Progenitor cell of endocrine pancreas (in vitro differentiated cells): ENCODE results near the gene DHX58. TPM values are rescaled to one million over a fixed set of nuclear protein-coding genes. Genes with fewer than 3 reads are reported as not detected.

Experiments
- DNase-seq: peaks from one replicate; pipeline ENCODE4 v3.0.0; 2021; ENCODE audit warnings: low spot score; ENCODE audit not compliant: unreplicated experiment
- H3K27ac Mint-ChIP-seq: 2 replicates; pipeline ENCODE4 v1.8.0; 2021; ENCODE audit warnings: mild to moderate bottlenecking, moderate library complexity, mixed read lengths
- H3K27me3 Mint-ChIP-seq: 2 replicates; pipeline ENCODE4 v1.8.0; 2021; ENCODE audit warnings: mixed read lengths
- H3K36me3 Mint-ChIP-seq: 2 replicates; pipeline ENCODE4 v1.8.0; 2022; ENCODE audit warnings: mixed read lengths; ENCODE audit not compliant: insufficient read depth
- H3K4me1 Mint-ChIP-seq: 2 replicates; pipeline ENCODE4 v1.8.0; 2021; ENCODE audit warnings: low read depth, mixed read lengths
- H3K4me3 Mint-ChIP-seq: 2 replicates; pipeline ENCODE4 v1.8.0; 2021; ENCODE audit warnings: low read depth, mild to moderate bottlenecking, moderate library complexity, mixed read lengths
- H3K9me3 Mint-ChIP-seq: 2 replicates; pipeline ENCODE4 v1.8.0; 2021; ENCODE audit warnings: low read depth, mixed read lengths
- CTCF ChIP-seq: fragments of 200-600 bp; sonication (generic); IDR thresholded peaks from one replicate; pipeline ENCODE4 v1.5.0; 2021; ENCODE audit warnings: antibody characterized with exemption, mild to moderate bottlenecking; ENCODE audit not compliant: unreplicated experiment
- total RNA-seq: library from RNA; stranded (reverse); gene quantifications from 2 replicates; pipeline ENCODE4 v1.2.1, GENCODE V29; 2021

Gene DHX58
- total RNA-seq, 1 donor from 2014 or later: 0.43 TPM

- Mint-ChIP-seq H3K4me3 (no peak overlapping the region), H3K9me3 (no peaks in the 10 kb centered on the region), H3K4me1 (no peaks in the 10 kb centered on the region), H3K27me3 (peaks cover 9% of the 10 kb centered on the region), H3K27ac (no peak overlapping the region), H3K36me3 (no peaks in the 10 kb centered on the region)
- no peak for DNase-seq
- TF ChIP-seq CTCF: no peak
Observed at GRCh38 chr17:42081516-42082129, 30.9 kb downstream of the DHX58 start.

- H3K27ac Mint-ChIP-seq: no peak overlapping the region
- H3K36me3 Mint-ChIP-seq: no peaks in the 10 kb centered on the region
Observed at GRCh38 chr17:42079541-42079940, 33.0 kb downstream of the DHX58 start.

GRCh38 chr17:42078396-42079043 lies 34.0 kb downstream of the DHX58 start:
- Mint-ChIP-seq H3K4me1 (no peaks in the 10 kb centered on the region), H3K27ac (no peak overlapping the region), H3K36me3 (no peaks in the 10 kb centered on the region), H3K4me3 (no peak overlapping the region), H3K9me3 (no peaks in the 10 kb centered on the region), H3K27me3 (peaks cover 27% of the 10 kb centered on the region)
- DNase-seq: no peak
- TF ChIP-seq CTCF: no peak

More at GRCh38 chr17:42079541-42079940, 33.0 kb downstream of the DHX58 start:
- Mint-ChIP-seq H3K9me3 (no peaks in the 10 kb centered on the region), H3K4me3 (no peak overlapping the region), H3K27me3 (peaks cover 21% of the 10 kb centered on the region), H3K4me1 (no peaks in the 10 kb centered on the region)
- no peak for DNase-seq
- no peak for TF ChIP-seq CTCF

GRCh38 chr17:42077755-42078154 lies 34.8 kb downstream of the DHX58 start:
- Mint-ChIP-seq H3K27ac (no peak overlapping the region), H3K36me3 (no peaks in the 10 kb centered on the region), H3K4me3 (no peak overlapping the region), H3K9me3 (no peaks in the 10 kb centered on the region), H3K27me3 (peaks cover 35% of the 10 kb centered on the region), H3K4me1 (peaks cover 1% of the 10 kb centered on the region)
- no peak for DNase-seq
- TF ChIP-seq CTCF: no peak

GRCh38 chr17:42076797-42077559 lies 35.5 kb downstream of the DHX58 start:
- TF ChIP-seq CTCF: no peak
- H3K27ac Mint-ChIP-seq: no peak overlapping the region
- H3K4me3 Mint-ChIP-seq: no peak overlapping the region
- no peak for DNase-seq
- peaks cover 1% of the 10 kb centered on the region for H3K4me1 Mint-ChIP-seq
- no peaks in the 10 kb centered on the region for H3K9me3 Mint-ChIP-seq
- no peaks in the 10 kb centered on the region for H3K36me3 Mint-ChIP-seq
- H3K27me3 Mint-ChIP-seq: peaks cover 34% of the 10 kb centered on the region
